Measurements from ENCODE around the gene EIF4B.
"Not testable (repeated sequence)": the region's sequence is repeated elsewhere in the genome, so short reads cannot be mapped to it uniquely, and the experiment has no call there.

DNA sequence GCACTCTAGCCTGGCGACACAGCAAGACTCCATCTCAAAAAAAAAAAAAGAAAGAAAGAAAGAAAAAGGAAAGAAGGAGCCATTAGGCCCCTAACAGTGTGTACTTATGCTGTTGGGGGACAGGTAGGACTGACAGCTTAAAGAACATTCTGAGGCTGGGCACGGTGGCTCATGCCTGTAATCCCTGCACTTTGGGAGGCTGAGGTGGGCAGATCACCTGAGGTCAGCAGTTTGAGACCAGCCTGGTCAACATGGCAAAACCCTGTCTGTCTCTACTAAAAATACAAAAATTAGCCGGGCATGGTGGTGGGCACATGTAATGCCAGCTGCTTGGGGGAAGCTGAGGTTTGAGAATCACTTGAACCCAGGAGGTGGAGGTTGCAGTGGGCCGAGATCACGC is 14.0 kb upstream of the EIF4B start:
- TF ChIP-seq, protein P1, sequence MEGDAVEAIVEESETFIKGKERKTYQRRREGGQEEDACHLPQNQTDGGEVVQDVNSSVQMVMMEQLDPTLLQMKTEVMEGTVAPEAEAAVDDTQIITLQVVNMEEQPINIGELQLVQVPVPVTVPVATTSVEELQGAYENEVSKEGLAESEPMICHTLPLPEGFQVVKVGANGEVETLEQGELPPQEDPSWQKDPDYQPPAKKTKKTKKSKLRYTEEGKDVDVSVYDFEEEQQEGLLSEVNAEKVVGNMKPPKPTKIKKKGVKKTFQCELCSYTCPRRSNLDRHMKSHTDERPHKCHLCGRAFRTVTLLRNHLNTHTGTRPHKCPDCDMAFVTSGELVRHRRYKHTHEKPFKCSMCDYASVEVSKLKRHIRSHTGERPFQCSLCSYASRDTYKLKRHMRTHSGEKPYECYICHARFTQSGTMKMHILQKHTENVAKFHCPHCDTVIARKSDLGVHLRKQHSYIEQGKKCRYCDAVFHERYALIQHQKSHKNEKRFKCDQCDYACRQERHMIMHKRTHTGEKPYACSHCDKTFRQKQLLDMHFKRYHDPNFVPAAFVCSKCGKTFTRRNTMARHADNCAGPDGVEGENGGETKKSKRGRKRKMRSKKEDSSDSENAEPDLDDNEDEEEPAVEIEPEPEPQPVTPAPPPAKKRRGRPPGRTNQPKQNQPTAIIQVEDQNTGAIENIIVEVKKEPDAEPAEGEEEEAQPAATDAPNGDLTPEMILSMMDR (IDR thresholded peaks at IDR 0.05), result not testable (repeated sequence)
- not testable (repeated sequence) for TF ChIP-seq POLR2AphosphoS5, POLR2A, EP300 (IDR thresholded peaks at IDR 0.05)
